ENCODE measurements around the gene EPHX1.

GRCh38 chr1:225825078-225825477 lies 15.2 kb downstream of the EPHX1 start:
- TF ChIP-seq CTCF (IDR thresholded peaks at IDR 0.05) (peak in 1 of 6 experiments; percentile 6), POLR2A (IDR thresholded peaks at IDR 0.05) (no peak)

Data from adrenal gland (tissue), 5 donors.